Gastrocnemius medialis (tissue), 4 donors: Measurements from ENCODE around the gene GPR27.

Experiments
- CTCF ChIP-seq, 5 experiments: fragments of 450-650 bp in 3 of 5; fragments of 200-600 bp in 2 of 5; sonication (generic) in 2 of 5; IDR thresholded peaks in 4 of 5; conservative IDR thresholded peaks in 1 of 5; 1 replicate in 4 of 5; 2 replicates in 1 of 5; pipeline ENCODE4 v1.5.1; 2016 to 2019; ENCODE audit warnings: antibody characterized with exemption in 5 of 5, mild to moderate bottlenecking in 3 of 5, moderate library complexity in 3 of 5
- POLR2A ChIP-seq, 2 donors: fragments of 450-650 bp; IDR thresholded peaks; one replicate each; pipeline ENCODE4 v1.6.1; 2017; ENCODE audit warnings: antibody characterized with exemption in 2 of 2, mild to moderate bottlenecking in 2 of 2, moderate library complexity in 2 of 2

GRCh38 chr3:71791634-71792033 is 38.0 kb downstream of the GPR27 start:
- no peak for TF ChIP-seq CTCF (IDR thresholded peaks at IDR 0.05 in 4 of 5, conservative IDR thresholded peaks at IDR 0.05 in 1 of 5)
- no peak for TF ChIP-seq POLR2A (IDR thresholded peaks at IDR 0.05)
